SH-SY5Y (cell line): Measurements from ENCODE around the gene SPACA6.

Experiments
- GATA2 ChIP-seq: IDR thresholded peaks from 2 replicates; pipeline ENCODE4 v1.6.1; 2011; ENCODE audit warnings: mild to moderate bottlenecking, low read depth, low read length
- GATA3 ChIP-seq: IDR thresholded peaks from 2 replicates; pipeline ENCODE4 v1.6.1; 2011; ENCODE audit warnings: low read depth, mild to moderate bottlenecking, low read length, moderate library complexity

DNA sequence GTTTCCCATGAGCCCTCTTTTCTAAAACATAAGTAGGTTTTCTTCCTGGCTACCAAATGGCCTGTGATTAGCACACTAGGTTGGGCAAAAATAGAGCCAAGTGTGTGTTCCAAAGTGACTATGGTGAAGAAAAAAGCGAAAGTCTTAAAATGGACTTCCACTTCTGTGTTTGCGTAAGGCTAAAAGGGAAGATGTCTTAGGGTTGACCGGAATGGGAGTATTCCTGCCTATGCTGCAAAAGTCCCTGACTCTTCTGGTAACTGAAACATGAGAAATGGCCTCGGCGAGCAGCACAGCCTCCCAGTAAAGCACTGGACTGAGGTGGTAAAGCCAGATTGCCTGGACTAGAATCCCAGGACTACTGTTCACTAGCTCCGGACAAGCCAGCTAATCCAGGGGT is 61.0 kb downstream of the SPACA6 start:
- TF ChIP-seq GATA3 (no peak), GATA2 (no peak)
